ENCODE data around the gene OR8B4. TPM values are rescaled to one million over a fixed set of nuclear protein-coding genes. Genes with fewer than 3 reads are reported as not detected.

OR8B4 gene
- total RNA-seq, 1 experiment from 2014 or later = not detected

DNA sequence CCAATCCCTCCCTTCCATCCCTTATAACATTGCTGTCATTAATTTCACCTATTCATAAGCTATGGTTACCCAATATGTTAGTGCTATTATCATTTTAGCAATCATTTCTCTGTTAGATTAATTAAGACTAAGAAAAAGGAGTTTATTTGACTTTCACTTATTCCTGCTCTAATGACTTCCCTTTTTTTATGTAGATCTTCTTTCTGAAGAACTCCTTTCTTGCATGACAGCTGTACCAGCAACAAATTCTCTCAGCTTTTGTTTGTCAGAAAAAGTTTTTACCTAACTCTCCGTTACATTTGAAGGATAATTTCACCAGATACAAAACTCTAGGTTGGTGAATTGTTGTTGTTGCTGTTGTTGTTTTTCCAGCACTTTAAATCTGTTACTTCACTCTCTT is 49.4 kb upstream of the OR8B4 start:
- BruUV-seq (replicated peaks) = no TSS peak
- ATAC-seq (no peak), DNase-seq (ENCODE audit: low read depth, low spot score) (no peak)
- POLR2A ChIA-PET = no interaction called here
- no peak overlapping the region for H3K27ac ChIP-seq (ENCODE audit: low read depth, low read length)
- H4K20me1 ChIP-seq (ENCODE audit: insufficient read depth) = no peaks in the 10 kb centered on the region
- intact Hi-C loops (cut with micrococcal nuclease) = no loop called here
- no peak overlapping the region for H3K4me3 ChIP-seq (replicated peaks in 1 of 2; ENCODE audit: low read depth in 1 of 2, low read length in 2 of 2)
- H2AFZ ChIP-seq (ENCODE audit: low read depth, low read length, poor library complexity, severe bottlenecking) = no peak overlapping the region
- H3K4me1 ChIP-seq (ENCODE audit: control insufficient read depth in 1 of 2, insufficient read depth in 2 of 2, low read length in 2 of 2) = no peaks in the 10 kb centered on the region
- no peaks in the 10 kb centered on the region for H3K79me2 ChIP-seq (ENCODE audit: insufficient read depth, low read length)
- peaks cover 67% of the 10 kb centered on the region for H3K27me3 ChIP-seq (ENCODE audit: insufficient read depth, low read length)
- no peaks in the 10 kb centered on the region for H3K36me3 ChIP-seq (ENCODE audit: control insufficient read depth in 1 of 2, insufficient read depth in 2 of 2, low read length in 2 of 2)
- no peak overlapping the region for H3K9ac ChIP-seq (ENCODE audit: low read length)
- H3K4me2 ChIP-seq (ENCODE audit: low read length) = no peak overlapping the region
- CTCF ChIA-PET = no interaction called here
- H3K9me3 ChIP-seq (ENCODE audit: control insufficient read depth in 1 of 2, insufficient read depth in 1 of 2, low read depth in 1 of 2, low read length in 2 of 2) = no peaks in the 10 kb centered on the region
- RAD21 ChIA-PET (ENCODE audit: low non-redundant PET in 1 of 2, low total read pairs in 2 of 2, uncharacterized antibody in 2 of 2, unreplicated experiment in 2 of 2) = no interaction called here
- H3K9me2 ChIP-seq (ENCODE audit: insufficient read depth) = no peaks in the 10 kb centered on the region
- TF ChIP-seq ZFX (IDR thresholded peaks at IDR 0.05) (no peak), FOSL1 (IDR thresholded peaks at IDR 0.05; ENCODE audit: low read depth) (no peak)

DNA sequence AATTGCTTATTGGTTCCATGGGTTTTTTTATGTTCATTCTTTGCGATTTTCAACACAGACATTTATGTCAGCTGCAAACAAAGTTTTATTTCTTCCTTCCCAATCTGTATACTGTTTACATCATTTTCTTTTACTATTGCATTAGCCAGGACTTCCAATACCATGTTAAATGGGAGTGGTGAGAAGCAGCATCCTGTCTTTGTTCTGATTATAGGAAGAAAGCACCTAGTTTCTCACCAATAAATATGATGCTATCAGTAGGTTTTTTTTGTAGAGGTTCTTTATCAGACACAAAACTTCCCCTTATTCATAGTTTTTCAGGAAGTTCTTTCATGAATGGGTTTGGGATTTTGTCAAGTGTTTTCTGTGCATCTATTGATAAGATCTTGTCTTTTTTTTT is 48.8 kb upstream of the OR8B4 start:
- H3K9me2 ChIP-seq (ENCODE audit: insufficient read depth) = no peaks in the 10 kb centered on the region
- DNase-seq (ENCODE audit: low read depth, low spot score) (no peak), ATAC-seq (no peak)
- ChIA-PET RAD21 (ENCODE audit: low non-redundant PET in 1 of 2, low total read pairs in 2 of 2, uncharacterized antibody in 2 of 2, unreplicated experiment in 2 of 2) (no interaction called here), POLR2A (no interaction called here), CTCF (no interaction called here)
- H2AFZ ChIP-seq (ENCODE audit: low read depth, low read length, poor library complexity, severe bottlenecking) = no peak overlapping the region
- intact Hi-C loops (cut with micrococcal nuclease) = no loop called here
- no peaks in the 10 kb centered on the region for H3K4me1 ChIP-seq (ENCODE audit: control insufficient read depth in 1 of 2, insufficient read depth in 2 of 2, low read length in 2 of 2)
- no TSS peak for BruUV-seq (replicated peaks)
- H3K9ac ChIP-seq (ENCODE audit: low read length) = no peak overlapping the region
- no peak overlapping the region for H3K4me2 ChIP-seq (ENCODE audit: low read length)
- no peak overlapping the region for H3K27ac ChIP-seq (ENCODE audit: low read depth, low read length)
- H3K27me3 ChIP-seq (ENCODE audit: insufficient read depth, low read length) = peaks cover 69% of the 10 kb centered on the region
- no peaks in the 10 kb centered on the region for H3K36me3 ChIP-seq (ENCODE audit: control insufficient read depth in 1 of 2, insufficient read depth in 2 of 2, low read length in 2 of 2)
- H3K9me3 ChIP-seq (ENCODE audit: control insufficient read depth in 1 of 2, insufficient read depth in 1 of 2, low read depth in 1 of 2, low read length in 2 of 2) = no peaks in the 10 kb centered on the region
- H4K20me1 ChIP-seq (ENCODE audit: insufficient read depth) = no peaks in the 10 kb centered on the region
- TF ChIP-seq ZFX (IDR thresholded peaks at IDR 0.05) (no peak), SP1 (IDR thresholded peaks at IDR 0.05; ENCODE audit: low read depth) (no peak), ELF1 (IDR thresholded peaks at IDR 0.05; ENCODE audit: borderline replicate concordance, low read depth) (no peak), TCF7L2 (IDR thresholded peaks at IDR 0.05; ENCODE audit: borderline replicate concordance, extremely low read depth, insufficient read depth, insufficient read length) (no peak), SRF (IDR thresholded peaks at IDR 0.05; ENCODE audit: low read depth) (no peak), RAD21 (IDR thresholded peaks at IDR 0.05; ENCODE audit: low read depth) (no peak), JUND (IDR thresholded peaks at IDR 0.05) (no peak), ZNF274 (IDR thresholded peaks at IDR 0.05; ENCODE audit: low read depth, low read length) (no peak), CEBPB (IDR thresholded peaks at IDR 0.05; ENCODE audit: low read depth) (no peak), POLR2AphosphoS5 (IDR thresholded peaks at IDR 0.05; ENCODE audit: low read depth, low read length) (no peak), POLR2A (IDR thresholded peaks at IDR 0.05; ENCODE audit: borderline replicate concordance, extremely low read depth, insufficient read depth, insufficient read length) (no peak), SIN3A (IDR thresholded peaks at IDR 0.05; ENCODE audit: low read depth) (no peak), CBX3 (IDR thresholded peaks at IDR 0.05; ENCODE audit: low read depth) (no peak), EZH2phosphoT487 (IDR thresholded peaks at IDR 0.05; ENCODE audit: borderline replicate concordance) (no peak), EGR1 (IDR thresholded peaks at IDR 0.05; ENCODE audit: low read depth) (no peak), YY1 (IDR thresholded peaks at IDR 0.05; ENCODE audit: extremely low read depth, insufficient replicate concordance, low read depth, low read length) (no peak), EZH2 (IDR thresholded peaks at IDR 0.05) (no peak)
- TF ChIP-seq, protein P1, sequence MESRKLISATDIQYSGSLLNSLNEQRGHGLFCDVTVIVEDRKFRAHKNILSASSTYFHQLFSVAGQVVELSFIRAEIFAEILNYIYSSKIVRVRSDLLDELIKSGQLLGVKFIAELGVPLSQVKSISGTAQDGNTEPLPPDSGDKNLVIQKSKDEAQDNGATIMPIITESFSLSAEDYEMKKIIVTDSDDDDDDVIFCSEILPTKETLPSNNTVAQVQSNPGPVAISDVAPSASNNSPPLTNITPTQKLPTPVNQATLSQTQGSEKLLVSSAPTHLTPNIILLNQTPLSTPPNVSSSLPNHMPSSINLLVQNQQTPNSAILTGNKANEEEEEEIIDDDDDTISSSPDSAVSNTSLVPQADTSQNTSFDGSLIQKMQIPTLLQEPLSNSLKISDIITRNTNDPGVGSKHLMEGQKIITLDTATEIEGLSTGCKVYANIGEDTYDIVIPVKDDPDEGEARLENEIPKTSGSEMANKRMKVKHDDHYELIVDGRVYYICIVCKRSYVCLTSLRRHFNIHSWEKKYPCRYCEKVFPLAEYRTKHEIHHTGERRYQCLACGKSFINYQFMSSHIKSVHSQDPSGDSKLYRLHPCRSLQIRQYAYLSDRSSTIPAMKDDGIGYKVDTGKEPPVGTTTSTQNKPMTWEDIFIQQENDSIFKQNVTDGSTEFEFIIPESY (IDR thresholded peaks at IDR 0.05; ENCODE audit: extremely low read depth, insufficient replicate concordance, low read length) = no peak
- TF ChIP-seq, protein P2, sequence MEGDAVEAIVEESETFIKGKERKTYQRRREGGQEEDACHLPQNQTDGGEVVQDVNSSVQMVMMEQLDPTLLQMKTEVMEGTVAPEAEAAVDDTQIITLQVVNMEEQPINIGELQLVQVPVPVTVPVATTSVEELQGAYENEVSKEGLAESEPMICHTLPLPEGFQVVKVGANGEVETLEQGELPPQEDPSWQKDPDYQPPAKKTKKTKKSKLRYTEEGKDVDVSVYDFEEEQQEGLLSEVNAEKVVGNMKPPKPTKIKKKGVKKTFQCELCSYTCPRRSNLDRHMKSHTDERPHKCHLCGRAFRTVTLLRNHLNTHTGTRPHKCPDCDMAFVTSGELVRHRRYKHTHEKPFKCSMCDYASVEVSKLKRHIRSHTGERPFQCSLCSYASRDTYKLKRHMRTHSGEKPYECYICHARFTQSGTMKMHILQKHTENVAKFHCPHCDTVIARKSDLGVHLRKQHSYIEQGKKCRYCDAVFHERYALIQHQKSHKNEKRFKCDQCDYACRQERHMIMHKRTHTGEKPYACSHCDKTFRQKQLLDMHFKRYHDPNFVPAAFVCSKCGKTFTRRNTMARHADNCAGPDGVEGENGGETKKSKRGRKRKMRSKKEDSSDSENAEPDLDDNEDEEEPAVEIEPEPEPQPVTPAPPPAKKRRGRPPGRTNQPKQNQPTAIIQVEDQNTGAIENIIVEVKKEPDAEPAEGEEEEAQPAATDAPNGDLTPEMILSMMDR (IDR thresholded peaks at IDR 0.05 in 2 of 3, conservative IDR thresholded peaks at IDR 0.05 in 1 of 3; ENCODE audit: borderline replicate concordance in 1 of 3, insufficient read depth in 1 of 3, low read depth in 2 of 3, low read length in 2 of 3) = no peak
- TF ChIP-seq, protein P3, sequence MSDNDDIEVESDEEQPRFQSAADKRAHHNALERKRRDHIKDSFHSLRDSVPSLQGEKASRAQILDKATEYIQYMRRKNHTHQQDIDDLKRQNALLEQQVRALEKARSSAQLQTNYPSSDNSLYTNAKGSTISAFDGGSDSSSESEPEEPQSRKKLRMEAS (IDR thresholded peaks at IDR 0.05) = no peak
- H3K4me3 ChIP-seq (replicated peaks in 1 of 2; ENCODE audit: low read depth in 1 of 2, low read length in 2 of 2) = no peak overlapping the region
- H3K79me2 ChIP-seq (ENCODE audit: insufficient read depth, low read length) = no peaks in the 10 kb centered on the region

All from HCT116 (cell line).